ENCODE measurements around the gene TADA1. TPM values are rescaled to one million over a fixed set of nuclear protein-coding genes. Genes with fewer than 3 reads are reported as not detected.
"Not testable (repeated sequence)": the region's sequence is repeated elsewhere in the genome, so short reads cannot be mapped to it uniquely, and the experiment has no call there.

TADA1 gene
- total RNA-seq, 3 donors from 2014 or later, result 6.9 to 18.7 (median 14.1) TPM

DNA sequence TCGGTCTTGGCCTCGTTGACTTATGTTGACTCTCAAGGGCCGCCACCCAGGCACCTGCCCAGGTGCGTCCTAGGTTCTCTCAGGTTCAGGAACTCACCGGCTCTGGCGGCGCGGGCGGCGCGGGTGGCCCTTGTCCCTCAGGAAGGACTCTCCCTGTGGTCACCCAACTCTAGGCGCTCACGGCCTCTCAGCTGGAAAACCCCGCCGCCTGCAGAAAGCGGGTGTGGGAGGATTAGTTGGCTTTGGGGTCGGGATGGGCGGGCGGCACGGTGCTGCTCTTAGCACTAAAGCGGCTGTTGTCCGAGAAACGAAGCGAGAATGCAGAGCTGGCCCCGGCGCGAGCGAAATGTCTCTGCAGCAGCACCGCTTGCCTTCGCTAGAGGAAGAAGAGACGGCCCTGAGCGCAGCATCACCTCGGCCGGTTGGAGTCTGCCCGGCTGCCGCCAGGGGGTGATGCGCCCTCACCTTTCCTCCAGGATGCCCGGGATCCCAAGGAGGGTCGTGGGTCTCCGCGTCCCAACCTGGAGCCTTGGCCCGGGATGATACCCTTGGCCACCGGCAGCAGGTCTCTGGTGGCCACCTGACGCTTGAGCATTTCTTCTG lies 8.1 kb upstream of the TADA1 start:
- Histone ChIP-seq H3K27me3 (peaks cover 0 to 12% of the 10 kb centered on the region in 2 donors), H3K4me3 (peak overlapping the region in 2 of 3 donors; percentile 32 to 53), H3K27ac (no peak overlapping the region), H3K9me3 (no peaks in the 10 kb centered on the region), H3K4me1 (peaks cover 0 to 4% of the 10 kb centered on the region in 2 donors), H3K36me3 (no peaks in the 10 kb centered on the region)
- intact Hi-C loops (cut with DNase I; ENCODE audit: low total_unique reads), result no loop called here
- DNase-seq (ENCODE audit: low spot score in 2 of 2), result peak; percentile 28 to 55
- no peak for TF ChIP-seq POLR2AphosphoS5 (IDR thresholded peaks at IDR 0.05)
- TF ChIP-seq POLR2A (IDR thresholded peaks at IDR 0.05), result no peak
- TF ChIP-seq, protein P1, sequence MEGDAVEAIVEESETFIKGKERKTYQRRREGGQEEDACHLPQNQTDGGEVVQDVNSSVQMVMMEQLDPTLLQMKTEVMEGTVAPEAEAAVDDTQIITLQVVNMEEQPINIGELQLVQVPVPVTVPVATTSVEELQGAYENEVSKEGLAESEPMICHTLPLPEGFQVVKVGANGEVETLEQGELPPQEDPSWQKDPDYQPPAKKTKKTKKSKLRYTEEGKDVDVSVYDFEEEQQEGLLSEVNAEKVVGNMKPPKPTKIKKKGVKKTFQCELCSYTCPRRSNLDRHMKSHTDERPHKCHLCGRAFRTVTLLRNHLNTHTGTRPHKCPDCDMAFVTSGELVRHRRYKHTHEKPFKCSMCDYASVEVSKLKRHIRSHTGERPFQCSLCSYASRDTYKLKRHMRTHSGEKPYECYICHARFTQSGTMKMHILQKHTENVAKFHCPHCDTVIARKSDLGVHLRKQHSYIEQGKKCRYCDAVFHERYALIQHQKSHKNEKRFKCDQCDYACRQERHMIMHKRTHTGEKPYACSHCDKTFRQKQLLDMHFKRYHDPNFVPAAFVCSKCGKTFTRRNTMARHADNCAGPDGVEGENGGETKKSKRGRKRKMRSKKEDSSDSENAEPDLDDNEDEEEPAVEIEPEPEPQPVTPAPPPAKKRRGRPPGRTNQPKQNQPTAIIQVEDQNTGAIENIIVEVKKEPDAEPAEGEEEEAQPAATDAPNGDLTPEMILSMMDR (IDR thresholded peaks at IDR 0.05), result peak; percentile 32 to 55 (median 48)

DNA sequence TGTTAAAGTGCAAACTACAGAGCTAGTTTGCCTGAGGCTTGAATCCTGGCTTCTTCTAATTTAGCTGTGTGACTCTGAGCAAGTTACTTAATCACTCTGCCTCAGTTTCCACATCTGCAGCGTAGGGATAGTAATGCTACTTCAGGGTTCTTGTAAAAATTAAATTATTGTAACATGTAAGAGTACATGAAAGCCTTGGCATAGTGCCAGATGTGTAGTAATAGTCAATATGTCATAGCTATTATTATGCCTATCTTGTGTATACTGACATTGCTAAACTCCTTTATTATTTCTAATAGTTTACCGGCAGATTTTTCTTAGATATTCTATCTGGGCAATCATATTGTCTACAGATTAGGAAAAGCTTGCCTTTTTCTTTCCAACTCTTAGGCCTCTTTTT lies 6.8 kb upstream of the TADA1 start:
- TF ChIP-seq POLR2A (IDR thresholded peaks at IDR 0.05), result no peak
- TF ChIP-seq, protein P1 (IDR thresholded peaks at IDR 0.05), result no peak
- no peak for TF ChIP-seq POLR2AphosphoS5 (IDR thresholded peaks at IDR 0.05)
- H3K27ac ChIP-seq, result no peak overlapping the region
- H3K4me1 ChIP-seq, result peaks cover 0 to 4% of the 10 kb centered on the region in 2 donors
- no peak overlapping the region for H3K4me3 ChIP-seq
- H3K27me3 ChIP-seq, result peaks cover 0 to 12% of the 10 kb centered on the region in 2 donors
- H3K36me3 ChIP-seq, result no peaks in the 10 kb centered on the region
- no peak for DNase-seq (ENCODE audit: low spot score in 2 of 2)
- no peaks in the 10 kb centered on the region for H3K9me3 ChIP-seq
- intact Hi-C loops (cut with DNase I; ENCODE audit: low total_unique reads), result no loop called here

DNA sequence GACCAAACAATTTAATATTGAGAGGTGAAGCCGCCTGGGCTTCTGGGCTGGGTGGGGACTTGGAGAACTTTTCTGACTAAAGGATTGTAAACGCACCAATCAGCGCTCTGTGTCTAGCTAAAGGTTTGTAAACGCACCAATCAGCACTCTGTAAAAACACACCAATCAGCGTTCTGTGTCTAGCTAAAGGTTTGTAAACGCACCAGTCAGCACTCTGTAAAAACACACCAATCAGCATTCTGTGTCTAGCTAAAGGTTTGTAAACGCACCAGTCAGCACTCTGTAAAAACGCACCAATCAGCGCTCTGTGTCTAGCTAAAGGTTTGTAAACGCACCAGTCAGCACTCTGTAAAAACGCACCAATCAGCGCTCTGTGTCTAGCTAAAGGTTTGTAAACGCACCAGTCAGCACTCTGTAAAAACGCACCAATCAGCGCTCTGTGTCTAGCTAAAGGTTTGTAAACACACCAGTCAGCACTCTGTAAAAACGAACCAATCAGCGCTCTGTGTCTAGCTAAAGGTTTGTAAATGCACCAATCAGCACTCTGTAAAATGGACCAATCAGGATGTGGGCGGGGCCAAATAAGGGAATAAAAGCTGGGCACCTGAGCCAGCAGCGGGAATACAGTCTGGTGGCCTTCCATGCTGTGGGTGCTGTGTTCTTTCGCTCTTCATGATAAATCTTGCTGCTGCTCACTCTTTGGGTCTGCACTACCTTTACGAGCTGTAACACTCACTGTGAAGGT lies 2.3 kb upstream of the TADA1 start:
- DNase-seq (ENCODE audit: low spot score in 2 of 2); H3K4me3 ChIP-seq; H3K27me3 ChIP-seq; H3K9me3 ChIP-seq; H3K27ac ChIP-seq; H3K36me3 ChIP-seq; intact Hi-C loops (cut with DNase I; ENCODE audit: low total_unique reads); H3K4me1 ChIP-seq: not testable (repeated sequence)

DNA sequence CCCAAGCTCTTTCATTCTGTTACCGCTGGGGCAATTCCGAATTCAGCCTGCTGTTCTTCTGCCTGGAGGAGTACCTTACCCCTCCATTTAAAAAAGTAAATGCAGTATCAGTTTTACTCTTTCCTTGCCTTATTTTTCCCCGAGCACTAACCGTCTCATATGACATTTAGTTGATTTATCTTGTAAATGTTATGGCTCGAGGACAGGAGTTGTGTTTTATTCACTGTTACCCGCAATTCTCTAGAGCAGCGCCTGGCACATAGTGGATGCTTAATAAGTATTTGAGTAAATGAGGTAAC lies 425 bp upstream of the TADA1 start:
- intact Hi-C loops (cut with DNase I; ENCODE audit: low total_unique reads), result no loop called here
- H3K9me3 ChIP-seq, result no peaks in the 10 kb centered on the region
- H3K4me1 ChIP-seq, result peaks cover 0 to 4% of the 10 kb centered on the region in 2 donors
- H3K27ac ChIP-seq, result no peak overlapping the region
- DNase-seq (ENCODE audit: low spot score in 2 of 2), result no peak
- TF ChIP-seq POLR2AphosphoS5 (IDR thresholded peaks at IDR 0.05), result no peak
- TF ChIP-seq, protein P1 (IDR thresholded peaks at IDR 0.05), result peak in 2 of 3 donors; percentile 47 to 49
- H3K4me3 ChIP-seq, result peak overlapping the region; percentile 85 to 98 (median 89)
- no peaks in the 10 kb centered on the region for H3K36me3 ChIP-seq
- no peaks in the 10 kb centered on the region for H3K27me3 ChIP-seq

DNA sequence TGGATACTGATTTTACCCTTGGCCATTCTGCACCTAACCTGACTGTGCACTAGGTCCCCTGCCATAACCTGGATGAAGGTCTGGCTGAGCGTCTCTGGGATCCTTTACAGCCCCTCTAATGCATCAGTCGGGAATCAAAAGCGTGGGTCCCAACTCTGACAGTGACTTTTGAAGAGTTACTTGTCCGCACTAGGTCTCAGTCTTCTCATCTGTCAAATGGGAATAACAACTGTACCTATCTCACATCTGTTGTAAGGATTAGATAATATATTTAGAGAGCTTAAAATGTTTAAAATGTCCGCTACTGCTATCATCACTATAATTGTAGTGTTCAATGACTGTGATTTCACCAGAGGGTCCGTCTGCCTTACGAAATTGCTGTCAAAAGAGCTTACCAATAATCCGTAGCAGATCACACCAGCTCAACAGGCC lies 746 bp downstream of the TADA1 start:
- Histone ChIP-seq H3K27me3 (no peaks in the 10 kb centered on the region), H3K27ac (peak overlapping the region; percentile 91 to 94), H3K36me3 (no peaks in the 10 kb centered on the region), H3K9me3 (no peaks in the 10 kb centered on the region), H3K4me3 (peak overlapping the region; percentile 85 to 98 (median 89)), H3K4me1 (peaks cover 0 to 4% of the 10 kb centered on the region in 2 donors)
- no peak for DNase-seq (ENCODE audit: low spot score in 2 of 2)
- intact Hi-C loops (cut with DNase I; ENCODE audit: low total_unique reads), result no loop called here
- TF ChIP-seq POLR2A (IDR thresholded peaks at IDR 0.05) (no peak), POLR2AphosphoS5 (IDR thresholded peaks at IDR 0.05) (no peak)
- TF ChIP-seq, protein P1 (IDR thresholded peaks at IDR 0.05), result no peak

Measured in breast epithelium (tissue), 4 donors.